ENCODE results near the gene PNPLA5. TPM values are rescaled to one million over a fixed set of nuclear protein-coding genes. Genes with fewer than 3 reads are reported as not detected.

PNPLA5 gene
- total RNA-seq, 1 experiment from 2014 or later = 5.5 TPM

DNA sequence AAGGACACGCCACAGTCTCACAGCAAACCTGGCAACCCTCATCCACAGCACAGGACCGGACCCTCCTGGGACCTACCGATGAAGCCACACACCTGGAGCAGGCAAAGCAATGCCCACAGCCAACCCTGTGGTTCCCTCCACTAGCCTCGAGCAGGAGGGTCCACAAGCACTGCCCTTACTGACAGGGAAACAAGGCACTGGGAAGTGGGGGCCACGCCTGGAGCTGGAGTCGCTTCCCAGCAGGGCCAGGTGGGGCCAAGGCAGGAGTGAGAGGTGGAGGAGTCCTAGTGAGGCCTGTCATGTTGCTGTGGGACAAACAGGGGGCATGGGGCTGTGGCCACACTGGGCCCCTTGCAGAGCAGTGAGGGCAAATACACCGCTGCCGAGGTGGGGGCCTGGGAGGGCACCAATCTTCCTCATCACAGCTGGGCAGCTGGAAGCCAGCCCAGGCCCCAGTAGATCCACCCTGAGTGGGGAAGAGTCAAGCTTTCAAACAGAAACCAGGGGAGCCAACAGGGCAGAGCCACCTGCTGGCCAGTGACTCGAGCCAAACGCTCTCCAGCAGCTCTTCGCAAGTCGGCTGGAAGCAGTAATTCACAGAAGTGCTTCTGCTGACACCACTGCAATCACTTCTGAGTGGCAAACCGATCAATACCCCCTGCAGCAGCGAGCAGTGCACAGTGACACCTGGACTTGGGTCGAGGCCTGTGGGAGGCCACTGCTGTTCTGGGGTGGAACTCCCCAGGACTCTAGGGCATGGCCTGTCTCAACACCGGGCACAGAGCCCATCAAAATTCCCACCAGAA lies 43.2 kb downstream of the PNPLA5 start:
- WGBS (ENCODE audit: extremely low coverage, insufficient read length, low lambda C conversion rate) = no CpG with 5 or more reads among the region's 16 CpGs
- Histone ChIP-seq H3K9ac (ENCODE audit: extremely low read depth, insufficient read length, low read length) (no peak overlapping the region), H2BK20ac (ENCODE audit: low read depth, low read length, poor library complexity, severe bottlenecking) (no peak overlapping the region), H2AK5ac (ENCODE audit: insufficient read length, low read length) (no peak overlapping the region), H3K4me1 (ENCODE audit: insufficient read depth, low read length) (no peaks in the 10 kb centered on the region), H2BK15ac (ENCODE audit: low read depth, low read length) (no peak overlapping the region), H2BK12ac (ENCODE audit: insufficient read length, low read depth, low read length) (no peak overlapping the region), H3K79me1 (ENCODE audit: insufficient read depth, low read depth, low read length, poor library complexity, severe bottlenecking) (no peaks in the 10 kb centered on the region), H4K8ac (replicated peaks; ENCODE audit: insufficient read length, low read depth, low read length) (no peak overlapping the region), H3K23ac (ENCODE audit: insufficient read length, low read depth, low read length) (no peak overlapping the region), H2BK120ac (ENCODE audit: low read depth, low read length, poor library complexity, severe bottlenecking) (no peak overlapping the region), H3K27ac (ENCODE audit: insufficient read length, low read depth, low read length) (no peak overlapping the region), H4K91ac (ENCODE audit: insufficient read length, low read depth, low read length) (no peak overlapping the region), H3K9me3 (ENCODE audit: control insufficient read depth, low read depth, low read length) (no peaks in the 10 kb centered on the region), H3T11ph (ENCODE audit: low read length) (no peak overlapping the region), H3K56ac (ENCODE audit: insufficient read length, low read depth, low read length) (no peak overlapping the region), H3K18ac (ENCODE audit: insufficient read length, low read depth, low read length) (no peak overlapping the region), H3K27me3 (ENCODE audit: insufficient read depth, low read length) (no peaks in the 10 kb centered on the region), H3K14ac (ENCODE audit: insufficient read depth, low read length) (peak overlapping the region; percentile 8; the same call in 1 of the 2 replicates), H4K5ac (ENCODE audit: insufficient read length, low read depth, low read length) (no peak overlapping the region), H2BK5ac (ENCODE audit: insufficient read length, low read length) (no peak overlapping the region), H3K79me2 (ENCODE audit: insufficient read depth, low read length) (peaks cover 10% of the 10 kb centered on the region; the same call in 1 of the 2 replicates), H4K20me1 (ENCODE audit: control insufficient read depth, insufficient read depth, insufficient read length) (peaks cover 3% of the 10 kb centered on the region), H2AFZ (ENCODE audit: low read length) (no peak overlapping the region), H3K4ac (ENCODE audit: low read depth, low read length) (no peak overlapping the region; the same call in 1 of the 2 replicates), H3K23me2 (ENCODE audit: insufficient read length, low read depth, low read length, poor library complexity, severe bottlenecking) (no peaks in the 10 kb centered on the region), H3K4me2 (ENCODE audit: insufficient read depth, insufficient read length, low read length) (no peak overlapping the region)
- H3K4me1 Mint-ChIP-seq = peaks cover 51 to 54% of the 10 kb centered on the region in 2 experiments
- H3K27me3 Mint-ChIP-seq (ENCODE audit: low read depth) = peaks cover 2% of the 10 kb centered on the region; the same call in 1 of the 2 replicates
- TF ChIP-seq, protein P1, sequence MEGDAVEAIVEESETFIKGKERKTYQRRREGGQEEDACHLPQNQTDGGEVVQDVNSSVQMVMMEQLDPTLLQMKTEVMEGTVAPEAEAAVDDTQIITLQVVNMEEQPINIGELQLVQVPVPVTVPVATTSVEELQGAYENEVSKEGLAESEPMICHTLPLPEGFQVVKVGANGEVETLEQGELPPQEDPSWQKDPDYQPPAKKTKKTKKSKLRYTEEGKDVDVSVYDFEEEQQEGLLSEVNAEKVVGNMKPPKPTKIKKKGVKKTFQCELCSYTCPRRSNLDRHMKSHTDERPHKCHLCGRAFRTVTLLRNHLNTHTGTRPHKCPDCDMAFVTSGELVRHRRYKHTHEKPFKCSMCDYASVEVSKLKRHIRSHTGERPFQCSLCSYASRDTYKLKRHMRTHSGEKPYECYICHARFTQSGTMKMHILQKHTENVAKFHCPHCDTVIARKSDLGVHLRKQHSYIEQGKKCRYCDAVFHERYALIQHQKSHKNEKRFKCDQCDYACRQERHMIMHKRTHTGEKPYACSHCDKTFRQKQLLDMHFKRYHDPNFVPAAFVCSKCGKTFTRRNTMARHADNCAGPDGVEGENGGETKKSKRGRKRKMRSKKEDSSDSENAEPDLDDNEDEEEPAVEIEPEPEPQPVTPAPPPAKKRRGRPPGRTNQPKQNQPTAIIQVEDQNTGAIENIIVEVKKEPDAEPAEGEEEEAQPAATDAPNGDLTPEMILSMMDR (conservative IDR thresholded peaks at IDR 0.05) = peak; percentile 64
- peak; percentile 49 for DNase-seq
- H3K9me3 Mint-ChIP-seq = no peaks in the 10 kb centered on the region
- H3K27ac Mint-ChIP-seq = peak overlapping the region in 2 of 3 experiments; percentile 19 to 87; a peak in 2 of 7 replicates
- peaks cover 1 to 14% (median 3%) of the 10 kb centered on the region in 3 experiments; a peak in 4 of 7 replicates for H3K36me3 Mint-ChIP-seq (ENCODE audit: insufficient read depth in 1 of 3, low read depth in 3 of 3)
- H3K4me3 Mint-ChIP-seq = no peak overlapping the region

All from H9 (cell line).